SIG-M5 (cell line): ENCODE results near the gene PYGL.
A peak's percentile ranks its signal among the peaks of the same experiment; 100 is the strongest.
"Not testable (repeated sequence)": the region's sequence is repeated elsewhere in the genome, so short reads cannot be mapped to it uniquely, and the experiment has no call there.

ENCODE experiments used
- DNase-seq: peaks from one replicate; lab custom pipeline; 2025; lab: John Stamatoyannopoulos, UW

The PYGL gene

DNA sequence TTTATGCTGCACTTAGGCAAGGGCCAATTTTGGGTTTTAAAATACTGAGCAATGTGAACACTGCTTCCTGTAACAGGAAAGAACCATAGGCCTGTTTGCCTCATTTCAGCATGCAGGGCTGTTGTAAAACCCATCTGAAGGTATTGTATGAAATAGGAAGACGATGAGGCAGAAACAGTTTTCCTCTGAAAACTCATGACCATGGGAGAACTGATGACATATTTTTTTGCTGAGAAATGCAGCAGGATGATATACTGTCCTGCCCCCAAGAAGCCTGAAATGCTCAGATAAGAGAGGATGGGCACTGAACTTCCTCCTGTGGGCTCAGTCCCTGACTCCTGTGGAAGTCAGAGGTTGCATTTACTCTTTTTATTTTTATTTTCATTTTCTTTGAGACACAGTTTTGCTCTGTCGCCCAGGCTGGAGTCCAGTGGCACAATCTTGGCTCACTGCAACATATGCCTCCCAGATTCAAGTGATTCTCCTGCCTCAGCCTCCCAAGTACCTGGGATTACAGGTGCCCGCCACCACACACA, 17.4 kb downstream of the PYGL start:
- peak; percentile 76 for DNase-seq

DNA sequence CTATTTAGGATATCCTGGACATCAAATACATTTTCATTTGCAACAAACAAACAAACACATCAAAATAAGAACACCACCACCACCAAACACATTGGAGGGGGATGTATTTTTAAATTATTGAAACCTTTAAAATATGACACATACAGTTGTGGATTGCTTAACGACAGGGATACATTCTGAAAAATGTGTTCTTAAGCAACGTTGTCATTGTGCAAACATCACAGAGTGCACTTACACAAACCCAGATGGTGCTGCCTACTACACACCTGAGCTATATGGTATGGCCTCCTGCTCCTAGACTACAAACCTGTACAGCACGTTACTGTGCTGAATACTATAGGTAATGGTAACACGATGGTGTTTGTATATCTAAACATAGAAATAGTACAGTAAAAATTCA, 19.4 kb downstream of the PYGL start:
- DNase-seq, result no peak

DNA sequence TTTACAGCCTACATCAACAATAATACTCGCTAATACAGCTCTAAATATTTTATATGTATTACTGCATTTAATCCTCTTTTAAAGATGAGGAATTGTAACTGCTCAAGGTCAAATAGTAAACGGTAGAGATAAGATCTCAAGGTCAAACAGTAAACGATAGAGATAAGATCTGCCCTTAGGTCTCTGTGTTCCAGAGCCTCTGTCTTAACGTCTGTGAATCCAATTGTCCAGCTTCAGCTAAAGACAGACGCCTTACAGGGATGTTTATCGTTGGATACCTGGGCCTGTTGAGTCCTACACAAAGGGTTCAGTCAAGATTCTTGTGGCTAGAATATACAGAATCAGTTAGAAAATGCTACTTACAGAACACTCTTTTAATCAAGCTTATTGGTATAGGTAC, 20.0 kb downstream of the PYGL start:
- no peak for DNase-seq

DNA sequence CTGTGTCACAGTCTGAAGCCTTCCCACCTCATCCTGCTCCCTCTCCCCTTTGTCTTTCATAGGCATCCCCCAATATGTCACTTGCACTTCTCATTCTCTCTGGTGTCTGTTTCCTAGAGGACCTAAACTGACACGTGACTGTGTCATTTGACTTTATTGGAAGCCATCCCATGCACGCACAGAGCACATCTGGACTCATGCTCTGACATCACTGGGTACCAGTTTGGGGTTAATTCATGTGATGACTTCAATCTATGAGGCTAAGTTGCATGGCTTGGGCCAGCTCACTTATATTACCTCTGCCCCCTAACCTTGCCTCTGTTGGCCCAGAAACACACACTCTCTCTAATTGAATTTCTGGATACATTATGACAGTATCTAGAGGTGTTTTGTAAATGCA, 21.5 kb downstream of the PYGL start:
- no peak for DNase-seq

DNA sequence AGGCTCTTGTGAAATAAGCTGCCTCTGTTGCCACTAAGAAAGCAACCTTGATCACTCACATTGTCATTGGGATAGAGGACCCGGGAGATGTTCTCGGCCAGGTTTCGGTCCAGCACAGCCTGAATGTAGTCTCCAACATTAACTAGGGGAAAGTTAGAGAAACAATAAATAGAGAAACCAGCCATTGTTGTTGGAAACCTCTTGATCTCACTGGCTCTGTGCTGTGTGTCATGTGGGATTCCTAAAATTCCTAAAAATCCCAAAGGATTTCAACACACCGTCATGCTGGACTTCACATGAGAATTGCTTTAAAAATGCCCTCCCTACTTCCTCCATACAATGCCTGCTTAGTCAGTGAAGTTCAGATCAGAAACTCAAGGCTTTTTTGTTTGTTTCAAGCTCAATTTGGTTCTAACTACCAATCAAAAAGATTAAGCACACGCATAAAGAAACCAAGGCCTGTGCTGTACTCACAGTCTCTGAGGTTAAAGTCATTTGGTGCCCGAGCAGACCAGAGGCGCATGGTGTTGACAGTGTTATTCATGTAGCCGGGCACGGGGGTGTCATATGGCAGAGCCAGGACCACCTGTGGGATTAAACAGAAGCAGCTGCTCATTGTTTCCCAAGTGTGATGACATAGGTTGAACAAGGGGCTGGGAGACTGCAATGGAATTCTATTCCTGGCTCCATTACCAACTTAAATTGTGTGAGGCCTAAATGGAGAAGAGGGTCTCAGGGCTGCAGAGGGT, 23.6 kb downstream of the PYGL start:
- no peak for DNase-seq

DNA sequence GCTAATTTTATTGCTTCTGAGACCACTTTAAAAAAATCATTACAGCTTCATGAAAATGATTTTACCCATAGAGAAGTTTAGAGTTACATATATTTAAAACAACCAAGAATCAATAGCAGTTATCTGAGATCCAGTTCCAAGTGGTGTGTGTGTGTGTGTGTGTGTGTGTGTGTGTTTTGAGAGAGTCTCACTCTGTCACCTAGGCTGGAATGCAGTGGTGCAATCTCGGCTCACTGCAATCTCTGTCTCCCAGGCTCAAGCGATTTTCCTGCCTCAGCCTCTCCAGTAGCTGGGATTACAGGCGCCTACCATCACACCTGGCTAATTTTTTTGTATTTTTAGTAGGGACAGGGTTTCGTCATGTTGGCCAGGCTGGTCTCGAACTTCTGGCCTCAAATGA, 24.8 kb downstream of the PYGL start:
- DNase-seq, result not testable (repeated sequence)

DNA sequence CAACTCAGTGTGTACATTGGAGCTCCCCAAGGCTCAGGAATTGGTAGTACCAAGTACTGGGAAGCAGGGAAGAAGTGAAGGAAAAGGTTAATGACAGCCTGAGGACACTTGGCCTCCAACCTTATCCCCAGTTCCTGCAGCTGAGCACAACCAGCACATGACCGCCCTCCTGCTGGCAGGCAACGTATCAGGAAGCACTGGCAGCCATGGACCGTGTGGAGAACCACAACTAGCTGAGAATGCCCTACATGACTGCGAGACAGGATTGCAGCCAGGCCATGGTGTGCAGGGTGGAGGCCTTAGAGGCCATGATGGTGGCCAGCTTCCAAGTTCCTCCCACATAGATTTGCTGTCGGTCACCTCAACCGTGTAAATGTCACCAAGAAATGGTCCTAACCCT, 26.8 kb downstream of the PYGL start:
- no peak for DNase-seq

DNA sequence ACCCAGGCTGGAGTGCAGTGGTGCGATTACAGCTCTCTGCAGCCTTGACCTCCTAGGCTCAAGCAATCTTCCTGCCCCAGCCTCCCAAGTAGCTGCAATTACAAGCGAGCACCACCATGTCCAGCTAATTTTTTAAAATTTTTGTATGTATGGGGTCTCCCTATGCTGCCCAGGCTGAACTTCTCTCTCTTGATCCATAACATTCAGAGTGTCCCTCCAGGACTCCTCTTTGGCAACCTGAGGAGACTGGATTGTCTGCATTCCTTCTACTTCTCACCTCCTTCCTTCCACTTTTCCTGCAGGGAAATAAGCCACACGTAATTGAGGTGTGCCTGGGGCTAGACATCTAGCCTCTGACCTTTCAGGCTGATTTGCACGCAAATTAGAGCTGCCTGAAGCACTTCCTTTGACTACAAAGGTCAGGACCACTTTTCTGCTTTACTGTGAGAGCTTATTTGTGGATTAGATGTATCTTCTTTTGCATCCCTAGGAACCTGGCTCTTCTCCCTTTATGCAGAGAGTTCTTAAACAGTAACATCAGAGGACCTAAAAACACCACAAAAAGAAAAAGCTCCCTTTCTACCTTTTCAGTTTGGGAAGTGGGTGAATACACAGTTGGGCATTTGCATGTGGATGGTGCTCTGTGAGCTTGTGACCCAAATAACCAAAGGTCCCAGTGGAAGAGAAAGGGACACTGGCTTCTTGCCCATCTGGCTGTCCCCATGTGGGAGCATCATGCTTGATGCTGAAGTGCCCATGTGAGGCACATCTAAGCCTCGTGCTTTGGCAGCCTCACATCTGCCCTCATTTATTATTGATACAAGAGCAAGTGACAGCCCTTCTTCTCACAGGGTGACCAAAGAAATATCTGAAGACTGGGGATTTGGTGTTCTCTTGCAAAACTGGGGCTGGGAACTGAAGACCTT, 33.5 kb downstream of the PYGL start:
- DNase-seq, result no peak

DNA sequence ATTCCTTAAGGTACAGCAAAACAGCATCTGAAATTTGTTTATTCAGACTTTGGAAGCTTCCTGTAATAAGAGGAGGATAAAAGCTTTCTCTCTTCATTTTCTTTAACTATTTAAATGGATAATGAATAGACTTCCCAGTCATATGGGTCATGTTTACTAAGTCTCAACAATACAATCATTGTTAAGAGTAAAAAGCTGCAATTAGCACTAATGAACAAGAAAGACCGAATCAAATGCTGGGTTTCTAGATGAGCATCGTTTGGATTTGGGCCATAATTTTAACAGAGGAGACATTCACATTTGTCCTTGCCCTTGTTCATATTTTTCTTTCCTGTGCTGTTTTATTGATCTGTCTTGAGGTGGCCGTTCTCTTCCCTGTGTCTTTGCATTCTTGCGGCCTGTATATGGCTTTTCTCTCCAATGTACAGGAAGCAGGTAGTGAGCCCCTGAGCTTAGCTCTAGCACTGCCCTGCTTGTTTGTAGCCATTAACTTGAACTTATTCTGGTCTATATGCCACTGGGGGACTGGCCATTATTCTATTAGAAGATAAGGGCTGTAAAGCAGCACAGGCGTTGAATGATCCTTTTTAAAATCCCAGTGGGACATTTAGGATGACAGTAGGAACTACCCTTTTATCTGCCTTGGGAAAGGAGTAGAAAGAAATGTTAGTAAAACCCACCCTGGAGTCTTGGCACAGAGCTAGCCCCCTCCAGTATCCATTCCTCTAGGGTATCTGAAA, 37.8 kb downstream of the PYGL start:
- no peak for DNase-seq

DNA sequence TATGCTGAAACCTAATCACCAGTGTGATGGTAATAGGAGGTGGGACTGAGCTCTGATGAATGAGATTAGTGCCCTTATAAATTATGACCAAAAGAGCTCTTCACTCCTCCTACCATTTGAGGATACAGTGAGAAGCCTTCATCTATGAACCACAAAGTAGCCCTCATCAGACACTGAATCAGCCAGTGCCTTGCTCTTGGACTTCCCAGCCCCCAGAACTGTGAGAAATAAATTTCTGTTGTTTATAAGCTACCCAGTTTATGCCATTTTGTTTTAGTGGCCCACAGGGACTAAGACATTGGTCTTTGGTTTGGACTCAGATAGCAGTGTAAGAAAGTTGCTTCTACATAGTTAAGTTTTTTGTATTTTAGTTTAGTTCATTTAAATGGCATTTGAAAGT, 39.6 kb downstream of the PYGL start:
- DNase-seq, result no peak

DNA sequence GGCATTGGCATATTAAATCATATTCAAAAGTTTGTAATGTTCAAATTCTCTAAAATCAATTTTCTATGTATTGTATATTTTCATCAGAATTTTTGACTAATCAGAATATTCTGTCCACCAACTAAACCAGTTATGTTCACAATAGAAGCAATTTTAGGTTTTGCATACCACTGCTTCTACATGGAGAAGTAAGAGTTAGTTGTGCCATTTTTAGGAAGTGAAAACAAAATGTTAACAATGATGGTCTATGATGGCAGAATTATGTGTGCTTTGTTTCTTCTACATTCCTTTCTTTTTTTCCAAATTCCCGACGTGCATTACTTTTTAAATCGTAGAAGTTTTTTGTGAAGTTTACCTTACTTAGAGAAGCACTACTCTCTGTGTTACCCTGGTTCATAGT, 42.9 kb downstream of the PYGL start:
- no peak for DNase-seq

DNA sequence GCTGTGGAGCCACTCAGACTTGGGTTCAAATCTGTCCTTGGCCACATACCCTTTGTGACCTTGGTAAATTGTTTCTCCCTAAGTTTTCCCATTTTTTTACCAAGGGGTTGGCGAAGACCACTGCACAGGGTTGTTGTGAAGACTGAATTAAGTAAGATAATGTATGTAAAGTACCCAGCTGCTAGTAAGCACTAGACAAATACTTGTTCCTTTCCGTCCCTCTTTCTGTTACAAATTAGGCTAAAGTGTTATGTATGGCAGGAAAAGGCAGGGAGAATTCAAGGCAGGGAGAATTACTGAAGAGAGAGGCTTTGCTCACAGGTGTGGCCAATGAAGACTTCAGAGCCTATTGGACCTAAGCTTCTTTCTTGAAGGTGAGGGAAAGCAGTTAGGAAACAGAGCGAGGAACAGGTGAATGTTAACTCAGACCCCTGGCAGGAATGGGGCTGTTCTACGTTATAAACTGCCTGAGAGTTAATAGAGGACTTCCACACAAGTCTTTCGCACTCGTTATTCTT, 46.6 kb downstream of the PYGL start:
- DNase-seq, result no peak

DNA sequence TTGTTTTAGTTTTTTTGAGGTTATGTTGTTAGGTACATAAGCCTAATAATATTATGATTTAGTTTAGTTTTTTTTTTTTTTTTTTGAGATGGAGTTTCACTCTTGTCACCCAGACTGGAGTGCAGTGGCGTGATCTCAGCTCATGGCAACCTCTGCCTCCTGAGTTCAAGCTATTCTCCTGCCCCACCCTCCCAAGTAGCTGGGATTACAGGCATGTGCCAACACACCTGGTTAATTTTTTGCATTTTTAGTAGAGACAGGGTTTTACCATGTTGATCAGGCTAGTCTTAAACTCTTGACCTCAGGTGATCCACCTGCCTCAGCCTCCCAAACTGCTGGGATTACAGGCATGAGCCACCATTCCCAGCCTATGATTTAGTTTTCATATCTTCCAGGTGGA, 47.3 kb downstream of the PYGL start:
- not testable (repeated sequence) for DNase-seq

DNA sequence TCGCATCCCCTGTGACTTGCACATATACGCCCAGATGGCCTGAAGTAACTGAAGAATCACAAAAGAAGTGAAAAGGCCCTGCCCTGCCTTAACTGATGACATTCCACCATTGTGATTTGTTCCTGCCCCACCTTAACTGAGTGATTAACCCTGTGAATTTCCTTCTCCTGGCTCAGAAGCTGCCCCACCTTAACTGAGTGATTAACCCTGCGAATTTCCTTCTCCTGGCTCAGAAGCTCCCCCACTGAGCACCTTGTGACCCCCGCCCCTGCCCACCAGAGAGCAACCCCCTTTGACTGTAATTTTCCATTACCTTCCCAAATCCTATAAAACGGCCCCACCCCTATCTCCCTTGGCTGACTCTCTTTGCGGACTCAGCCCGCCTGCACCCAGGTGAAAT, 47.9 kb downstream of the PYGL start:
- not testable (repeated sequence) for DNase-seq

DNA sequence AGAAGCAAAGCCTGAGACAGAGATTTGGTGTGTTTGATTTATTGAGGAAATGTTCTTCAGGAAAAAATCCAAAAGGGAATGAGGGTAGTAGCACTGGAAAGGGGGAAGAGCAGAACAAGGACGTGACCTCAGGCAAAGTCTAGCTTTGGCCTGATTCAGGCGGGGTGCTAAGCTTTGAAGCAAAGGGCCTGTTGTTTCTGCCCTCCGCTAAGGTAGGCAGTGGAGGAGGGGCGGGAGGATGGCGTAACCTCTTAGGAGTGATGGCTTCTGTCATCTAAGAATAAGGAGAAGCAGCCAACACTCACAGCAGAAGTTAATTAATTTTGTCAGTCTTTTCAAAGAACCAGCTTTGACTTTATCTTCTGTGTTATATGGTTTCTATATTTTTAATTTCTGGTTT, 52.0 kb downstream of the PYGL start:
- no peak for DNase-seq

DNA sequence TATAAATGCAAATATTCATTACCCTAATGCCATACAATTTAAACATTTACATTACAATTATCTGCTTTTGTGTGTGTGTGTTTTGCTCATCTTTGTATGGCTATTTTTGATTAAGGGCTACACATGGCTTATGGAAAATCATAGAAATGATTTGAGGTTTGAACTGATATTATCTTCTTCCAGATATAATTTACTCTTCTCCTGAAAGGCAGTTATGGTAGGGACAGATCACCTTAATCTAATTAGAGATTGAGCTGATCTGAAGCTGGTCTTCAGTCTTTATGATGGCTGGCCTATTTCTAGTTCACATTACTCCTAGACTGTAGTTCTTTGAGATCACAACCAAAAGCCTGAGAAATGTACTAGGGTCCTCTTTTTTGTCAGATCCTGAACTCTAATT, 56.8 kb downstream of the PYGL start:
- DNase-seq, result no peak

DNA sequence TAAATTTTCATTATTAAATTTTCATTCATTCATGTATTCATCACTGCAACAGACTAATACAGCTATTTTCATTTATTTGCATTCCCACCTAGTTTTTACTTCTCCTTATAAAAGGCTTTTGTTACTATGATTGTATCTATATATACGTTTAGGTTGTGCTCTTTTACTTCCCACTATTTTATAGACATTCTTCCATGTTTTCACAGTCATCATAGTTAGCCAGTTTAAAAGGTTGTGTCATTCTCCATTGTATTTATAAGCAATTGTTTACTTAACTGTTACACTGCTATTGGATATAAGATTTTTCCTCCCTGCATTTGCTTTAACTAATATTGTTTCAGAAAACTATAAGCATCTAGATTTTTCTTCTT, 60.5 kb downstream of the PYGL start:
- no peak for DNase-seq

DNA sequence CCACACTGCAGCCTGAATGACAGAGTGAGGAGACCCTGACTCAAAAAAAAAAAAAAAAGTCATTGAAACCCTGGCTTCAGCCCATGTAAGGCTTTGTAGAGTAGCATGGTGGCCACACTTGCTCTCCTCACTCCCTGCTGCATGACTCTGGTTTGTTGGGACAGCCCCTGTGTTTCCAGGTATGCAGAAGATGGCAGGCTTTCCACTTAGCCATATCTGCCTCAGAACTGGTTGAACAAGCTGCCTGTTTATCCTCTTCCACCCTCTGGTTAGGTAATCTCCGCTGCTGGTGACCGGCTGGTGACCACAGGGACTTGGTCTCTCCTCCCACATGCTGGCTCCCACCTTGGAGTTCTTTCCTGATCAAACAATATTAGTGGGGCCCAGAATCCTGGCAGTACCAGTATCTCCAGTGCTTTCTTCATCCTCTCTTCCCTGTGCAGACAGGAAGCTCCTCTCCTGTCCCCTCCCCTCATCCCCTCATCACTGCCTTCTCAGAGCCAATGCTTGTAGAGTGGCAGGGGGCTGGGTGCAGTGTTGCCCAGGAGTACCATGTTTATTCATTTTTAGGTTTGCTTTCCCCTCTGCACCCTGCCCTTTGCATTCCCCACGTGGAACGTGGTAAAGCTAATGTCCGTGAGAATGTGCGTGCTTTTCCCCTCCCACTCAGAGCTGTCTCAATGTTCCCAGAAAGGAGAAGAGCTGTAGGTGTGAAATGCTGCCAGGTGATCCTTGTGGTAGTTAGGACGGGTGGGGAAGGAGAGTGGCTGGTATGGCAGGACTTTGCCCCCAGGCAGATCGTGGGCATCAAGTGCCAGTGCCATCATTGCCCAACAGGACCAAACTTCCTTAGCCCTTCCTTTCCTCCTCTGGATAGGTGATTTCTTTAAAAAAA, 61.1 kb downstream of the PYGL start:
- no peak for DNase-seq

DNA sequence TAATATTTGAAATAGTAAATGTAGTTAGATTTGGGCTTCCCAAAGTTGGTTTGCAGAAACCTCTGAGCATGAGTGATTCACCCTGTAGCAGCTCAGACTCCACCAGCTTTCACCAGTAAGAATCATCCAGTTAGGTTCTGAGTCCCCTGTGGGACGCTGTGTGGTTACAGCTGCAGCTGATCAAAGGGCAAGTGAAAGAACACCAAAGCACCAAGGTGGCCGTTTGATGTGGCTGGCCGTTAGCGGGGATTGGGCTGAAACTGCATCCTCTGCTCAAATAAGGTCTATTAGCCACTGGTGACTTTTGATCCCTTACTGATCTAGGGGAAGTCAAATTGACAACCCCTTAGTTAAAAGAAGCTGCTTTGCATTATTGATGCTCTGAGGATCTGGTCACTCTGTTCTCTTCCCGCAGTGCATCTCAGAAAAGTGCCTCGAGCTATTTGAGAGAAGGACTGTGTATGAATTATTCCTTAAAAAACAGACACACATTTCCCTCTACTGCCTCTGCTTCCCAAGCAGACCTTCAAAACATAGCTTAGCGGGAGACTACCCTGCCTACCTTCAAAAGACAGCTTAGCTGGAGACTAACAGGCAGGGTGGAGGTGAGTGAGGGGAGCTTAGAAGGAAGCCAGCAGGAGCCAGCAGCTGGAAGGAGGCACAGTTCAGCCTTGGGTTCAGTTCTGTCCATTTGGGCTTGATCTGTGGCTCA, 68.8 kb downstream of the PYGL start:
- DNase-seq, result no peak

DNA sequence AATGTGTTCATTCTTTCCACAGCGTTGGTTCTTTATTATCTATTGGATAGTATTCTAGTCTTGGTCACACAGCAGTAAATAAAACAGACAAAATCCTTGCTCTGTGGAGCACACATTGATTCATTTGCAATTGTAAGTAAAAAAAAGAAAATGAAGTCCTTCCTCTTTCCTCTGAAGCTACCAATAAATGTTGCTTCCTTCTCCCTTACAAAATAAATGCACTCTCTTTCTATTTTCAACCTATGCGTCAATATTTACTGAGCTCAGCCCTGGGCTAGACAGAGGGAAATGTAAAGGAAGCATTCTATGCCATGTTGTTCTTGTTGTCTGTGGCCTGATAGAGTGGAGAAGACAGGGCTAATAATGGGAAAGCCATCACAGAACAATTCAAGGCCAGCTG, 69.5 kb downstream of the PYGL start:
- no peak for DNase-seq
